Measurements from ENCODE around the gene PRAMEF1. TPM values are rescaled to one million over a fixed set of nuclear protein-coding genes. Genes with fewer than 3 reads are reported as not detected.

PRAMEF1 gene
- total and polyA plus RNA-seq, 2 of the 8 experiments (the other 6 are each of a cell fraction or from before 2014, with no cell fraction given): not detected

DNA sequence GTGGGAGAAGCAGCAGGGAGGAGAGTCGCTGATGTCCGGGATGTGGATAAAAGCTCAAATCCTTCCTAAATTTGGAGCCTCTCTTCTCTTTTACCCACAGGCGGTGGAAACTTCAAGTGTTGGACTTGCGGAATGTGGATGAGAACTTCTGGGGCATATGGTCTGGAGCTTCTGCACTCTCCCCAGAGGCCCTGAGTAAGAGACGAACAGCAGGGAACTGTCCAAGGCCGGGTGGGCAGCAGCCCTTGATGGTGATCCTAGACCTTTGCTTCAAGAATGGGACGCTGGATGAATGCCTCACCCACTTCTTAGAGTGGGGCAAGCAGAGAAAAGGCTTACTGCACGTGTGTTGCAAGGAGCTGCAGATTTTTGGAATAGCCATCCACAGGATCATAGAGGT, 15.8 kb upstream of the PRAMEF1 start:
- H2BK20ac ChIP-seq (ENCODE audit: low read length): no peak overlapping the region
- H4K5ac ChIP-seq (ENCODE audit: insufficient read length, low read depth, low read length): no peak overlapping the region
- no peak overlapping the region for H3K4ac ChIP-seq (replicated peaks; ENCODE audit: insufficient read length, low read depth, low read length)
- no peak overlapping the region for H2BK120ac ChIP-seq (replicated peaks; ENCODE audit: low read depth, low read length)
- no peak overlapping the region for H3K4me3 ChIP-seq (ENCODE audit: extremely low read depth in 1 of 4, insufficient read depth in 2 of 4, low read depth in 3 of 4, low read length in 4 of 4)
- H4K91ac ChIP-seq (replicated peaks; ENCODE audit: insufficient read length, low read length): no peak overlapping the region
- H2AFZ ChIP-seq (ENCODE audit: low read length): no peak overlapping the region
- no peaks in the 10 kb centered on the region for H3K79me1 ChIP-seq (ENCODE audit: low read depth, low read length)
- no peaks in the 10 kb centered on the region for H3K27me3 ChIP-seq (replicated peaks in 1 of 4; ENCODE audit: control insufficient read depth in 3 of 4, extremely low read depth in 1 of 4, insufficient read depth in 3 of 4, low read length in 3 of 4)
- H2BK12ac ChIP-seq (ENCODE audit: low read depth, low read length): no peak overlapping the region
- no peak overlapping the region for H3K9ac ChIP-seq (replicated peaks in 1 of 4; ENCODE audit: extremely low read depth in 1 of 4, low read depth in 3 of 4, low read length in 3 of 4)
- no peak for FAIRE-seq
- no peak overlapping the region for H4K8ac ChIP-seq (ENCODE audit: extremely low read depth, insufficient read depth, low read length)
- H3K4me1 ChIP-seq (replicated peaks in 1 of 4; ENCODE audit: control insufficient read depth in 3 of 4, insufficient read depth in 4 of 4, low read length in 3 of 4): no peaks in the 10 kb centered on the region
- ChIA-PET CTCF (ENCODE audit: partially characterized antibody) (interaction anchor here (0.6 to 1.8 kb wide), 5 partner anchors 10 to 739 kb away, joined by 3 to 5 read pairs (median 3); no protein-coding TSS in a partner anchor), POLR2A (ENCODE audit: partially characterized antibody) (no interaction called here)
- no peak overlapping the region for H2BK15ac ChIP-seq (ENCODE audit: low read length)
- H3K23ac ChIP-seq (ENCODE audit: insufficient read length): no peak overlapping the region
- no peaks in the 10 kb centered on the region; a peak in 1 of 8 replicates for H3K36me3 ChIP-seq (ENCODE audit: control insufficient read depth in 2 of 4, insufficient read depth in 4 of 4, low read length in 3 of 4)
- no peak overlapping the region for H3K14ac ChIP-seq (ENCODE audit: insufficient read length)
- no peaks in the 10 kb centered on the region for H3K79me2 ChIP-seq (ENCODE audit: control insufficient read depth in 1 of 2, insufficient read depth in 2 of 2, low read length in 2 of 2)
- H3K18ac ChIP-seq (ENCODE audit: extremely low read depth, low read length): no peak overlapping the region
- no peaks in the 10 kb centered on the region for H3K23me2 ChIP-seq (ENCODE audit: low read depth, low read length)
- H3K4me2 ChIP-seq (ENCODE audit: insufficient read depth in 1 of 2, low read depth in 2 of 2, low read length in 2 of 2): no peak overlapping the region
- no peak overlapping the region for H3K56ac ChIP-seq (replicated peaks; ENCODE audit: insufficient read length, low read depth, low read length)
- 79% methylated on average over 8 of the region's 8 CpGs; no CpG with 5 or more reads in 1 of the 2 experiments for WGBS, 2 experiments (ENCODE audit: extremely low coverage in 1 of 2, insufficient coverage in 1 of 2, insufficient read length in 1 of 2, insufficient replicate concordance in 2 of 2, low coverage in 1 of 2, low lambda C conversion rate in 2 of 2, missing lambda C conversion rate in 1 of 2)
- no peaks in the 10 kb centered on the region for H4K20me1 ChIP-seq (replicated peaks in 1 of 2; ENCODE audit: control insufficient read depth in 1 of 2, insufficient read depth in 2 of 2, low read length in 2 of 2)
- H2BK5ac ChIP-seq (ENCODE audit: low read depth, low read length): no peak overlapping the region
- DNase-seq (ENCODE audit: low read depth in 1 of 2, low spot score in 2 of 2): no peak
- no peak overlapping the region for H2AK5ac ChIP-seq (ENCODE audit: low read depth, low read length)
- TF ChIP-seq SIN3A (conservative IDR thresholded peaks at IDR 0.05 in 1 of 2, IDR thresholded peaks at IDR 0.05 in 1 of 2; ENCODE audit: low read depth in 1 of 2, low read length in 2 of 2) (no peak), NANOG (IDR thresholded peaks at IDR 0.05; ENCODE audit: insufficient read depth, low read depth, low read length, poor library complexity, severe bottlenecking) (no peak), MAFK (IDR thresholded peaks at IDR 0.05; ENCODE audit: low read depth, low read length) (no peak), KDM1A (IDR thresholded peaks at IDR 0.05; ENCODE audit: borderline replicate concordance, low read length) (no peak), MAX (IDR thresholded peaks at IDR 0.05) (no peak), BACH1 (IDR thresholded peaks at IDR 0.05; ENCODE audit: low read length) (no peak), JUND (IDR thresholded peaks at IDR 0.05; ENCODE audit: low read length) (no peak), GTF2F1 (IDR thresholded peaks at IDR 0.05; ENCODE audit: borderline replicate concordance, low read depth, low read length) (no peak), EP300 (IDR thresholded peaks at IDR 0.05; ENCODE audit: borderline replicate concordance in 1 of 2, low read depth in 2 of 2, low read length in 2 of 2) (no peak), SP4 (IDR thresholded peaks at IDR 0.05; ENCODE audit: low read length) (no peak), KDM5A (IDR thresholded peaks at IDR 0.05; ENCODE audit: low read length) (no peak), POLR2AphosphoS5 (IDR thresholded peaks at IDR 0.05; ENCODE audit: low read depth, low read length) (no peak)
- no peak overlapping the region for H3K27ac ChIP-seq (ENCODE audit: low read depth, low read length)
- no peaks in the 10 kb centered on the region for H3K9me3 ChIP-seq (ENCODE audit: insufficient read depth in 2 of 2, low read depth in 1 of 2, low read length in 1 of 2)
